Sciatic nerve (tissue), 2 donors: ENCODE results near the gene ZNF837. TPM values are rescaled to one million over a fixed set of nuclear protein-coding genes. Genes with fewer than 3 reads are reported as not detected.

Experiments
- ATAC-seq: fragments of 200-7000 bp; cut with Tn5 transposase; one replicate; pipeline ENCODE4 v1.9.1; 2020; ENCODE audit warnings: mild to moderate bottlenecking, moderate library complexity
- DNase-seq: peaks from one replicate; pipeline ENCODE4 v3.0.0-alpha.2; 2020; ENCODE audit warnings: low spot score
- intact Hi-C: fragments of 100-400 bp; cut with DNase I; formaldehyde crosslinking; loops from one replicate; pipeline ENCODE4 v1.14.2; 2022
- total RNA-seq: library from RNA; stranded (reverse); fragmentation: NEBNext Ultra II Directional; extraction: Animal tissue kit (Norgen Biotek cat#: 25700); gene quantifications from one replicate; pipeline ENCODE4 v1.2.1, GENCODE V29; 2021
- donor health status: DM: no; HTN: no; CAD: no.
- donor health status: DM: no; HTN: no; CAD: no.

Gene ZNF837
- total RNA-seq, 1 donor from 2014 or later: 2.0 TPM

GRCh38 chr19:58397533-58398037, 16.8 kb upstream of the ZNF837 start:
- intact Hi-C loops: no loop called here
- DNase-seq (no peak), ATAC-seq (no peak)

DNA sequence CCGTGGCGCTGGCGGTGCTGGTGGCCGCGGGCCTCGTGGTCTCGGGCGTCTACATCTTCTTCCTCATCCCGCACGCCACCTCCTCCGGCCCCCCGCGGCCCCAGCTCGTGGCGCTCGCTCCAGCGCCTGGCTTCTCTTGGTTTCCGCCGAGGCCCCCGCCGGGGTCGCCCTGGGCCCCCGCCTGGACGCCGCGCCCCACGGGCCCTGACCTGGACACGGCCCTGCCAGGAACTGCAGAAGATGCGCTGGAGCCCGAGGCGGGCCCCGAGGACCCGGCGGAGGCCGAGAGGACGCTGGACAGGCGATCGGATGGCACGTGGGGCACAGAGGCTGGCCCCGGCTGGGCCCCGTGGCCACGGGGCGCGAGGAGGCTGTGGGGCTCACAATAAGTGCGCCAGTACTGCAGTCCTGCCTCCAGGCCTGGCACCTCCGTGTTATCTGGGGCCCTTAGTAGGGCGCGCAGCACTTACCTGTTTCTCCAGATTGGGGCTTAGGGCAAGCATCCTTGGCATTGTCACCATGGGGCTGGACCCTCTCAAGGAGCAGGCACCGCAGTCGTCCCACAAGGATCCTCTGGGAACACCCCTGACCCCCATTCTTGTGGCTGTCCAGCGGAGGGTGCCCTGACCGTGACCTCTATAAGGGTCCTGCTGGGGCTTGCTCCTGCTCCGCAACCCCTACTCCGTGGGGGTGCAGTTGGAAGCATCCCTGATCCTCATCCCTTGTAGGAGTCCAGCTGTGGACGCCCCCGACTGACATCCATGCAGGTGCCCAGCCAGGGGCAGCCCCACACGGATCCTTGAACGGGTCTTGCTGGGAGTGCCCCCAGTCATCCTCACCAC, 16.1 kb upstream of the ZNF837 start:
- ATAC-seq: no peak
- intact Hi-C loops: no loop called here
- no peak for DNase-seq

GRCh38 chr19:58395979-58396627, 15.3 kb upstream of the ZNF837 start:
- no peak for ATAC-seq
- intact Hi-C loops: no loop called here

DNA sequence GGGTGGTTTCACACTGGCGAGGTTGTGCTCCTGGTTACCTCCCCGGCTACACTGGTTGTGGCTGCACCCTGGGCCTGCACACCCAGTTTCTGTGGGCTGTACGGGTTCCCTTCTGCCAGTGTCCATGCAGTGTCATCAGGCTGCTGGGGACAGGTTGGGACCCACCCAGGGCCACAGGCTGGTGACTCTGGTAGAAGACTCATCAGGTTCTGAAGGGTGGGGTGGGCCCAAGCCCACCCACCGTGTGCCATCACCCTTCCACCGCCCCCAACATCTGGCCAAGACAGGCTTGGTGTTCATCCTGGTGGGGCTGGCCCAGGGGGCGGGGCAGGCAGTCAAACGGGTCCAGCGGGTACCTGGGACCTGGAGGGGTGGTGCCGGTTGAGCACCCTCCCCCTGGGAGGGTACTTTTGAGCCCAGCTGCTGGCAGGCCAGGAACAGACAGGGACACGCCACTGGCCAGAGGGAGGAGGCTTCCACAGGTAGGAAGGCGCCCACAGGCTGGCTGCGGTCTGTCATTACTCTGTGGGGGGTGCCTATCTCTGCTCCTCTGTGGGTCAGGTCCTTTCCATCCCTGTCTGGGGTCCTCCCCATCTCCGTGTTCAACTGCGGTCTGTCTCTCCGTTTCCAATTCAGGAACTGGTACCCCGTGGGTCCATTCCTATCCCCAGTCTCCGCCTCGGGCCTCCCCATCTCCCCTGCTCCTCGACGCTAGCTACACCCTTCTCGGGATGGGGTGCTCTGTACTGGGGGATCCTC, 14.6 kb upstream of the ZNF837 start, which contains the start of gene RNF225:
TSS of gene RNF225 (plus strand) at position 437 of the 759 bp plus-strand sequence. CDS start 434 bp downstream, outside the sequence.
- ATAC-seq (no peak), DNase-seq (no peak)
- intact Hi-C loops: no loop called here

More at GRCh38 chr19:58395979-58396627, 15.3 kb upstream of the ZNF837 start:
- DNase-seq: no peak

- DNase-seq (no peak), ATAC-seq (no peak)
- intact Hi-C loops: no loop called here
Measured at GRCh38 chr19:58394821-58395219, 14.0 kb upstream of the ZNF837 start.

DNA sequence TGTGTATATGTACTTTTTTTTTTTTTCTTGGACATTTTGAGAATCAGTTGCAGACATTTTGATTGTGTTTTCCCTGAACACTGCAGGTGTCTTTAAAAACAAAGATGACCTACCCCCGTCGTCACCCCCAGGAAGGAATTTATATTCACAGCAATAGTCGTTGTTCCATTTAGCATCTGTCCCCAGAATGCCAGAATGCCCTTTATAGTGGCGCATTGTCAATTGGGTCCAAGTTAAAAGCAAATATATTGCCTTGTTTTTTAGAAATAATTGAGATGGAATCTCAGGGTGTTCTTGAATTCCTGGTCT, 12.8 kb upstream of the ZNF837 start:
- DNase-seq (no peak), ATAC-seq (no peak)
- intact Hi-C loops: no loop called here

- no peak for DNase-seq
- intact Hi-C loops: no loop called here
- ATAC-seq: no peak
Measured at GRCh38 chr19:58392945-58393724, 12.3 kb upstream of the ZNF837 start.

DNA sequence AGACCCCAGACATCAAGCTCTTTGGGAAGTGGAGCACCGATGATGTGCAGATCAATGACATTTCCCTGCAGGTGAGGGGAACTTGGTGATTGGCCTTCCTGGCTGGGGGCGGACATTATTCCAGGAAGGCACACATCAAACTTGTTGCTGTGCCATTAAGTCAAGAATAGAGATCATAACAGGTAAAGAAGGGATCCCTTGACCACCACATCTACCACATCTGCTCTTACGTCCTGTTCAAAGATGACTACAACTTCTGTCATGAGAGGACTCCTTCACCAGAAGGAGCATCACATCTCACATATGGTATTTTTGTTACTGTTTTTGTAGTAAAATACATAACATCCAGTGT, 7.3 kb upstream of the ZNF837 start:
- DNase-seq: no peak
- no peak for ATAC-seq
- intact Hi-C loops: no loop called here

DNA sequence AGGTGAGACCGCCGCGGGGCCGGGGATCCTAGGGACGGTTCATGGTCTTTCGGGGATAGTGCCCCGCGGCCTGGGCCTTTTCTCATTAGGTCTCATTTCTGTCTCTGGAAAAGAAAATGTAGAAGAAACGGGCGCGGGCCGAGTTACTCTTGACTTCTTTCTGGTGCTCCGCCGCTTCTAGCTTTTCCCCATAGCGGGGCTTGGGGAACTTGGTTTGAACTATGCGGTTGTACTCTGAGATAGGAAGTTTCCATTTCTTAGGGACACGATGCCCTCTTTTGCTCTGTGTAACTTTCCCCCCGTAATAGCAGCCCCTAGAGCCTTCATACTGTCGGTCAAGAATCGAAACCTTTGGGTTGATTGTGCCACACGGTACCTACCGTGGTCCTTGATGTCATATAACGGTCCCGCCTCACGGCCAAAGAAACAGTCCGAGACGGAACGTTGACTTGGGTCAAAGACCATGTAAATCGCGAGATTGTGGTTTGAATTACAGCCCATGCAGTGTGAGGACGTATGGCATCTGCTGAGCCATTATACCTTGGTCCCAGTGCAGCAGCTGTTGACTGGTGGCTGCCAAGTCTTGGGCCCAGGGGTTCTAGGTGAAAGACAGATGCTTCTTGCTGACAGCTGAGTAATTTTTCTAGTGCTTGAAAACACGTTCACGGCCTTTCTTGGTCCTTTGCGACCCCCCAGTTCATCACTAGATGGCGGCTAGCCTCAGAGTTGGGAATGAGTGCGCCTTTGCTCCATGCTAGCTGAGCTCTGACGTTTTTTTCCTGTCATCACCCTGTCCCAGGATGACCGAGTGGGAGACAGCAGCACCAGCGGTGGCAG, 6.7 kb upstream of the ZNF837 start:
- intact Hi-C loops: no loop called here

GRCh38 chr19:58386576-58387337, 5.9 kb upstream of the ZNF837 start, which contains the start of gene RPS5:
RPS5 (plus strand) TSS chr19:58387269; CDS start chr19:58388138, 869 bp downstream.
- peak; percentile 98 for ATAC-seq
- intact Hi-C loops: no loop called here
- DNase-seq: peak; percentile 97

More for the DNA sequence above, 6.7 kb upstream of the ZNF837 start:
- DNase-seq (no peak), ATAC-seq (no peak)

DNA sequence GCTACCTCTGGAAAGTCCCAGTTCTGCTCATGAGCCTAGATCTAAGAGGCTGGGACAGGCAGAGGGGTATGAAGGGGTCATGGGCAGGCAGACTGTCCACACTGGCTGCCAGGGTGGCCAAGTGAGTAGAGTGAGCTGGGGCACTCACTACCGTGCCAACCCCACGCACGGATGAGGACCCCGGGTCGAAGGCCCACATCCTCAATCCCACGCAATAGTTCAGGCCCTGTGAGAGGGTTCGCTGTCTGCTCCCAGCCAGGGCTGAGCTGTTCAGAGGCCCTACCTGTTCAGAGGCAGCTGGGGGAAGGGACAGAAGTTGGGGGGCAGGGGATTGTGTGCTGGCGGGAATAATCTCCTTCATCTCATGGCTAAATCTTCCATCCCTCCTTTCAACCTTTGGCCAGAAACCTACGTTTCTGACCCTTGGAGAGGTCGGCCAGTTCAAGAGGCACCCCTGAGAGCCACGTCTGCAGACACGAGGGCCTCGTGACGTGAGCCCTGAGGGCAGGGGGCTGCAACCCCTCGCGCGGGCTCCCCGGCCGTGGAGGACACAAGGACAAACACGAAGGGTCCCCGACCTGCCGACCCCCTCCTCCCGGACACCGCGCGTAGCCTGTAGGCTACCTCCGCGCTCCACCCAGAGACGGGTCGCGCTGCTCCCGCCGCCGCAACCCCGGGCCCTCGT, 5.2 kb upstream of the ZNF837 start:
- intact Hi-C loops: no loop called here
- ATAC-seq: peak; percentile 1
- peak; percentile 59 for DNase-seq

DNA sequence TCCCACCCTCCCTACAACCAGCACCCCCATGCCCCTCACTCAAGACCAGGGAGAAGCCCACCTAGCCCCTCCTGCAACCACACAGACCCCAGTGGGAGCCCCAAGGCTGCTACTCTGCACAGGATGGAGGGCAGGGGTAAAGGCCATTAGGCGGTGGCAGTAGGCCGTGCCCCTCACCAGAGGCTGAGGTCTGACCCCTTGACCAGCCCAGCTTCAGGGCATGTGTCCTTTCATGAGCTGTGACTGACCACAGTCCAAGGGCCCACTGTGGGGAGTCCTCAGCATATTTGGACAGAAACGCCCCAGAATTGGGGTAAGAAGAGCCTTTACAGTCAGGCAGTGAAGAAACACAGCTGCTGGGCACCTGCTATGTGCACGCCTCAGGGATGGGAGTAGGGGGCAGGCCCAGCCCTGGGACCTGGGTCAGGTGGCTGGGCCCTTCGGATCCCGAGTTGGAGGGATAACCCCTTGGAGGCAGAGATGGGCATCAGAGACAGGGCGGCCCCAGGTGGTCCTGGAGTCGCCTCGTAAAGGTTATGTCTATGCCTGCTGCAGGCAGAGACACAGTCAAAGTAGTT, 4.6 kb upstream of the ZNF837 start:
- ATAC-seq: no peak
- peak; percentile 52 for DNase-seq
- intact Hi-C loops: no loop called here

DNA sequence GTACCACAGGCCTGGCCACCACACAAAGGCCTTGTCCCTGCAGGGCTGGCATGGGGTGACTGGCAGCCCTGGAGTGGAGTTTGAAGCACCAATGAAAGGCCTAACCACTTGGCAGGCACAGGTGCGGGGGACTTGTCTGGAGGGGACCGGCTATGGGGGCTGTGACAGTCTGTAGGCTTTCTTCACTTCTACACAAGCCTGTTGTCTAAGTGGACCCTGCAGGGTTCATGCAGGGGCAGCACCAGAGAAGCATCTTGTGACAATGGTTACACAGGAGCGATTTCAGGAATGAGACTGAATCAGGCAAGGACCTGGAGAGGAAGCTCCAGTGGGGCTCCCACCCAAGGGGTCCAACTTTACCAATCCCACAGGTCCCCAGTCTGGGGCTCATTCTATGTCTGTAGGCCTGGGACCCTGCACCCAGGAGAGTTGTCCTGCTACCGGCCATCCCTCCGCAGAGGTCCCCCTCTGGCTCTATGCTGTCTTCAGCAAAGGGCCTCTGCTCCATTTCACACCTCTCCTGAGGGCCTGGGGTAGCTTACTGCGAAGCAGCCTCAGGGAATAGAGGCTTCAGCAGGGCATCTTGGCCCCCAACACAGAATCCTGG, 2.3 kb upstream of the ZNF837 start:
- no peak for ATAC-seq
- intact Hi-C loops: no loop called here
- DNase-seq: peak; percentile 53

- peak; percentile 63 for DNase-seq
- ATAC-seq: no peak
- intact Hi-C loops: no loop called here
Measured at GRCh38 chr19:58381460-58382212, 806 bp upstream of the ZNF837 start.

- ATAC-seq: no peak
- no peak for DNase-seq
- intact Hi-C loops: no loop called here
Measured at GRCh38 chr19:58380037-58380661, 681 bp downstream of the ZNF837 start.
